Effector memory CD4-positive, alpha-beta T cell (primary cell): ENCODE measurements around the gene GRK4.

Source experiments
- DNase-seq, 3 donors: peaks; one replicate each; pipeline ENCODE4 v3.0.0-alpha.2; 2020
- H3K27ac ChIP-seq: 2 replicates; pipeline ENCODE4 v1.7.0; 2013; ENCODE audit warnings: mild to moderate bottlenecking, low read length, moderate library complexity; ENCODE audit not compliant: insufficient read depth, poor library complexity, severe bottlenecking
- H3K27me3 ChIP-seq: replicated peaks from 2 replicates; pipeline ENCODE4 v1.7.0; 2013; ENCODE audit warnings: mild to moderate bottlenecking, low read length; ENCODE audit not compliant: insufficient read depth, control insufficient read depth, poor library complexity, severe bottlenecking
- H3K36me3 ChIP-seq: 2 replicates; pipeline ENCODE4 v1.7.0; 2013; ENCODE audit warnings: mild to moderate bottlenecking, low read length, moderate library complexity; ENCODE audit not compliant: control insufficient read depth, insufficient read depth
- H3K4me1 ChIP-seq: 2 replicates; pipeline ENCODE4 v1.7.0; 2013; ENCODE audit warnings: low read length, mild to moderate bottlenecking; ENCODE audit not compliant: control insufficient read depth, insufficient read depth, poor library complexity, severe bottlenecking
- H3K4me3 ChIP-seq: 2 replicates; pipeline ENCODE4 v1.7.0; 2013; ENCODE audit warnings: low read length, low read depth, mild to moderate bottlenecking; ENCODE audit not compliant: insufficient read depth, poor library complexity, severe bottlenecking
- H3K9me3 ChIP-seq: 2 replicates; pipeline ENCODE4 v1.7.0; 2013; ENCODE audit warnings: mild to moderate bottlenecking, low read length, moderate library complexity; ENCODE audit not compliant: control insufficient read depth

GRK4 gene

GRCh38 chr4:3083732-3084131 lies 120.4 kb downstream of the GRK4 start:
- H3K4me1 ChIP-seq, result no peaks in the 10 kb centered on the region
- H3K36me3 ChIP-seq, result peaks cover 10% of the 10 kb centered on the region
- H3K27ac ChIP-seq, result no peak overlapping the region
- no peak for DNase-seq
- H3K9me3 ChIP-seq, result no peaks in the 10 kb centered on the region
- H3K27me3 ChIP-seq, result no peaks in the 10 kb centered on the region
- no peak overlapping the region for H3K4me3 ChIP-seq

- Histone ChIP-seq H3K9me3 (no peaks in the 10 kb centered on the region), H3K36me3 (peaks cover 10% of the 10 kb centered on the region), H3K27ac (no peak overlapping the region), H3K4me1 (no peaks in the 10 kb centered on the region), H3K27me3 (no peaks in the 10 kb centered on the region), H3K4me3 (no peak overlapping the region)
- DNase-seq, result no peak
Observed at GRCh38 chr4:3085948-3086670, 122.7 kb downstream of the GRK4 start.

DNA sequence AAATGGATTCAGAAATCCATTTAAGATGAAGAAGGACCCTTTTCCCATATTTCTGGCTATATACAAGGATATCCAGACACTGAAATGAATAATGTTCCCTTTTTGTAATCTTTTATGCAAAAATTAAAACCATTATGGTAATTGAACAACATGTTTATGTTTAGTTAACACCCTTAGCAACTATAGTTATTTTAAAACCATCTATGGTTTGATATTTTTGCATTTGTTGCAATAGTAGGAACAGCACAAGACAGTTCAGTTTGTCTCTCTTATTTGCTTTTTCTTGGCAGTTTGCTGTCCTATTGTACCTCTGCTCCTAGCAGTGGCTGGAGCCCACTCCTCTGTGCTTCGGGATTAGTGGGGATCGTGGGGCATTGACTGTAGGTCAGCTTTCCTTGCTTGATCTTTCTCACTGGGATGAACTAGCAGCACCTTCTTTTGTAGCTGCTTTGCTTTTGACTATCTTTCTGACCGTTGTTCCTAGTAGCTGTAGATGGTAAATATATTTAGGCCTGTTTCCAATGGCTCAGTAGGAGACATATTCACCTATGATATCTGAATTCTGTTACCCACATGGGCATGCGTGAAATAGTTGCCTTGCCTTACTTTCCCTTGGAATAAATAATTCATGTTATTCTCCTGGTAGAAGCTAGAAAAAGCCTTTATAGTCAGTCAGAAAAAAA lies 123.9 kb downstream of the GRK4 start:
- H3K9me3 ChIP-seq, result no peaks in the 10 kb centered on the region
- H3K27me3 ChIP-seq, result no peaks in the 10 kb centered on the region
- H3K36me3 ChIP-seq, result peaks cover 10% of the 10 kb centered on the region
- DNase-seq, result no peak
- H3K27ac ChIP-seq, result no peak overlapping the region
- H3K4me1 ChIP-seq, result no peaks in the 10 kb centered on the region
- H3K4me3 ChIP-seq, result no peak overlapping the region
